Spleen (tissue), 7 donors: Measurements from ENCODE around the gene TMEM125.

Source experiments
- CTCF ChIP-seq, 11 experiments: fragments of 200-600 bp in 7 of 11; fragments of 450-650 bp in 4 of 11; sonication (generic) in 4 of 11; IDR thresholded peaks in 8 of 11; conservative IDR thresholded peaks in 3 of 11; 1 replicate in 7 of 11; 2 replicates in 4 of 11; pipeline versions ENCODE4 v1.4.0 to v1.8.0; 2016 to 2021; ENCODE audit warnings: antibody characterized with exemption in 11 of 11, inconsistent platforms in 4 of 11, mild to moderate bottlenecking in 1 of 11
- POLR2A ChIP-seq, 3 donors: fragments of 450-650 bp; IDR thresholded peaks; one replicate each; pipeline ENCODE4 v1.5.1; 2017; ENCODE audit warnings: antibody characterized with exemption in 3 of 3, mild to moderate bottlenecking in 1 of 3
- POLR2AphosphoS5 ChIP-seq, 3 donors: sonication (generic); formaldehyde crosslinking; IDR thresholded peaks; one replicate each; pipeline ENCODE4 v1.5.1; 2017; ENCODE audit warnings: antibody characterized with exemption in 3 of 3
- donor health status: DM: no; HTN: no; CAD: no; lungs with moderate emphysema.
- donor health status: DM: no; HTN: no; CAD: no.
- donor health status: DM: no; HTN: no; CAD: no.

- TF ChIP-seq POLR2A (IDR thresholded peaks at IDR 0.05), result no peak
- TF ChIP-seq POLR2AphosphoS5 (IDR thresholded peaks at IDR 0.05), result no peak
- TF ChIP-seq CTCF (IDR thresholded peaks at IDR 0.05 in 8 of 11, conservative IDR thresholded peaks at IDR 0.05 in 3 of 11), result no peak
Measured at GRCh38 chr1:43304771-43305300, 35.1 kb downstream of the TMEM125 start.
